ENCODE measurements around the gene PLAGL1.
"Not testable (repeated sequence)": the region's sequence is repeated elsewhere in the genome, so short reads cannot be mapped to it uniquely, and the experiment has no call there.

The PLAGL1 gene

DNA sequence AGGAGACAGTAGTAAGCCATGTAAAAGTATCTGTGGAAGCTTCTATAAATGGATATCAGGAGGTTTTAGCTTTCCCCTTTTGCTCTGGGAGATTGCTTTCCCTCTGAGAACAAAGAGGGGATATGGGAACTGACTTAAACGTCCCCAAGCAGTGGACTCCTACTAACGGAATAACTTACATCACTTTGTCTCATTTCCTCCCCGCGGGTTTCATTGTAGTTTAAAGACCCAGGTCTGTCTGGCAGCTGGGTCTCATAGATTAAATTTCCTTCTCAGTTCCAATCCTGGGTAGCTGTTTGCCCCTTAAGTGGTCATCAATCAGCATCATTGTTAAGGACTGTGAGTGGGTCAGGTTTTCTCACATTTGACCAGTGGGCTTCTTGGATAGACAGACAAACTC lies 68.7 kb downstream of the PLAGL1 start:
- DNase-seq (ENCODE audit: low spot score): no peak

- DNase-seq (ENCODE audit: low spot score): no peak
These were observed 70.4 kb downstream of the PLAGL1 start for GRCh38 chr6:143937668-143937970.

DNA sequence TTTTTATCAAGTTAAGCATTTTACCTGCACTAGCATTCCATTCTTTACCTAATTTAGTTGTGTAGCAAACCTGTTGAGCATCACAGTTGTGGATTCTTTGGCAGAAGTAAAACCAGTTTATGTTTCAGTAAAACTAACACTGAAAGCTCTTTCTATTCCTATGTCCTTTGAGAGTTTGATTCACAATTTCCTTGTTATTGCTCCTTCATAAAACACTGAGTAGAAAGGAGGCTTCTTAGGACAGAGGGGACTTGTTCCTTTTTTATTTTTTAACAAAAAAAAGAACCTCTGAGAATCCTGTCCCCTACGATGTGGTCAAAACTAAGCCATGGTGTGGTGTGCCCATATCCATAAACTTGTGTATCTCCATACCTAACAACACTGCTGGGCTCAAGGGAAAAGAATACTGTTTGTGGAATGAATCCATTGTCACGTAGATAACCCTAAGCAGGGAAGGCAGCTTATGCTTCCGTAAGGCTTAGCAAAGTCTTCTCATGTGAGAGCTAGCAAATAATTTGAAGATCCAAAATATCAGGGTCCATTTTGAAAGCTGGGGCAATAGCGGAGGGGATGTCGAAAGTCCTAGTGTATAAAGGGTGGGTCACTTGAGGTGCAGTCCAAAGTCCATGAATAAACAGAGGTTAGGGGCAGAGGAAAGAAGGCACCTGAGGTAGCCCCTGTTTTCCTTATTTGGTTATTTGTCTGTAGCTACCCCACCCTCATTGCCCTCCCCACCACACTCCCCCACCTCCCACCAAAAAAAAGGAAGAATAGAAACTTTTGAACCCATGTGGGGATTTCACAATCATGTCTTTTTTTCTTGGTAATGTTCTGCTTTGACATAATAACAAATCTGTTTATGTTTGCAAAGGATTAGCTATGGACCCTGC lies 71.0 kb downstream of the PLAGL1 start:
- no peak for DNase-seq (ENCODE audit: low spot score)

DNA sequence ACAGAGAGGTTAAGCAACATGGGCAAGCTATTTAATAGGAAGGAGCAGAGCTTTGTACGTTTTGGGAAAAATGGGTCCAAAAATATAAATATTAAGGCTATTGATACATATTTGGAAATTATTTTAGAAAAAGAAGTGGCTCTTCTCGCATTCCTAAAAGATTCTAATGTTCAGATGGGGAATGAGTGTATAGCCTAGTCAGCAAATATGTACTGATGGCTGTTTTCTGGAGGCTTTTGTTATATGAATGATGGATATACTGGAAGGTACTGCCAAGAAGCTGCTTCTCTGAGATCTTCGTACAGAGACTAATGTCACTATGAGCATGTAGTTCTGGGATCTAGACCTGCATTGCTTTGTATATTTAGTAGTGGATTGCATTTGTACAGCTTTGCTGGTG lies 71.7 kb downstream of the PLAGL1 start:
- no peak for DNase-seq (ENCODE audit: low spot score)

GRCh38 chr6:143934867-143935266 lies 73.2 kb downstream of the PLAGL1 start:
- DNase-seq (ENCODE audit: low spot score): no peak

- no peak for DNase-seq (ENCODE audit: low spot score)
These were observed 73.7 kb downstream of the PLAGL1 start for GRCh38 chr6:143934331-143934730.

DNA sequence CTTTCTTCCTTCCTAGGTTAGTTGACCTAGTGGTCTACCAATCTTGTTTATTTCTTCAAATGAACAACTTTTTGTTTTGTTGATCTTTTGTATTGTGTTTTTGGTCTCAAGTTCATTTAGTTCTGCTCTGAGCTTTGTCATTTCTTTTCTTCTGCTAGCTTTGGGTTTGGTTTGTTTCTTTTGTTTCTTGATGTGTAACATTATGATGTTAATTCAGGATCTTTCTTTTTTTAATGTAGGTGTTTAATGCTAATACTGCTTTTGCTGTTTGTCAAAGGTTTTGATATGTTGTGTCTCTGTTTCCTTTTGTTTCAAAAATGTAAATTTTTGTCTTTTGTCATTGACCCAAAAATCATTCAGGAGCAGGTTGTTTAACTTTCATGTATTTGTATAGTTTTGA lies 78.1 kb downstream of the PLAGL1 start:
- DNase-seq (ENCODE audit: low spot score): no peak

DNA sequence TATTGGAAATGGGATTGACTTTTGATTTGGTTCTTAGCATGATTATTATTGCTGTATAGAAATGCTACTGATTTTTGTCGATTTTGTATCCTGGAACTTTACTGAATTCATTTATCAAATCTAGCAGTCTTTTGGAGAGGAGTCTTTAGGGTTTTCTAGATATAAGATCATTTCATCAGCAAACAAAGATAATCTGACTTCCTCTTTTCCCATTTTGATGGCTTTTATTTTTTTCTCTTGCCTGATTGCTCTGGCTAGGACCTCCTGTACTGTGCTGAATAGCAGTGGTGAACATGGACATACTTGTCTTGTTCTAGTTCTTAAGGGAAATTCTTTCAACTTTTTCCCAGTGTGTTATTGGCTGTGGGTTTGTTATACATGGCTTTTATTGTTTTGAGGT lies 79.2 kb downstream of the PLAGL1 start:
- DNase-seq (ENCODE audit: low spot score): no peak

DNA sequence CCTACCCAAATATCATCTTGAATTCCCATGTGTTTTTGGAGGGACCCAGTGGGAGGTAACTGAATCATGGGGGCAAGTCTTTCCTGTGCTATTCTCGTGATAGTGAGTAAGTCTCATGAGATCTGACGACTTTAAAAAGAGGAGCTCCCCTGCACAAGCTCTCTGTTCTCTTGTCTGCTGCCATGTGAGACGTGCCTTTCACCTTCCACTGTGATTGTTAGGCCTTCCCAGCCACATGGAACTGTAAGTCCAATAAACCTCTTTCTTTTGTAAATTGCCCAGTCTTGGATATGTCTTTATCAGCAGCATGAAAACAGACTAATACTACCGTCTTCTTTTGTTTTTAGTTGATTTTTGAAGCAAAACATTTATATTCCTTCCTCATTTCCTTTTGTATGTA lies 91.0 kb downstream of the PLAGL1 start:
- DNase-seq (ENCODE audit: low spot score): not testable (repeated sequence)

- no peak for DNase-seq (ENCODE audit: low spot score)
These were observed 95.4 kb downstream of the PLAGL1 start for GRCh38 chr6:143912671-143913070.

- no peak for DNase-seq (ENCODE audit: low spot score)
These were observed 97.0 kb downstream of the PLAGL1 start for GRCh38 chr6:143911028-143911427.

- DNase-seq (ENCODE audit: low spot score): no peak
These were observed 105.2 kb downstream of the PLAGL1 start for GRCh38 chr6:143902827-143903226.

GRCh38 chr6:143901885-143902750 lies 105.9 kb downstream of the PLAGL1 start:
- DNase-seq (ENCODE audit: low spot score): no peak

- DNase-seq (ENCODE audit: low spot score): no peak
These were observed 107.7 kb downstream of the PLAGL1 start for GRCh38 chr6:143900358-143900757.

- DNase-seq (ENCODE audit: low spot score): no peak
These were observed 111.8 kb downstream of the PLAGL1 start for GRCh38 chr6:143896126-143896860.

DNA sequence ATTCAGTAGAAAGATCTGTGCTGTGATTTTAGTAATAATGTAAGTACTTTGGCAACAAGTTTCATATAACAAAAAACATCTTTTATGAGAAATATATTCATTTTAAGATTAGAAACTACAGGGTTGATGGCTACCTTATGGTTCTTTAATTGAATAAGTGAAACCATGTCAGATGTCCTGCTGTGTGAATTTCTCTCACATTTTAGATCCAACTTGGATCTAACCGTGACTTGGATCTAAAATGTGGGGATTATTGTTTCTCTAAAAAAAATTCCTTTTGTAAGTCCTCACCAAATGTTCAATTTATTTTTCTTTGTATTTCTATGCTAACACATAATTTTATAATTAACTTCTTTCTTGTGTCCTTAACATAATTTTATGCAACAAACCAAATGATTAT lies 113.4 kb downstream of the PLAGL1 start:
- DNase-seq (ENCODE audit: low spot score): no peak

Measured in CD4-positive, alpha-beta T cell treated with Interleukin-2 at 100 ng/mL for 4 hours (primary cell).